Measurements from ENCODE around the gene CEP131.

The CEP131 gene

DNA sequence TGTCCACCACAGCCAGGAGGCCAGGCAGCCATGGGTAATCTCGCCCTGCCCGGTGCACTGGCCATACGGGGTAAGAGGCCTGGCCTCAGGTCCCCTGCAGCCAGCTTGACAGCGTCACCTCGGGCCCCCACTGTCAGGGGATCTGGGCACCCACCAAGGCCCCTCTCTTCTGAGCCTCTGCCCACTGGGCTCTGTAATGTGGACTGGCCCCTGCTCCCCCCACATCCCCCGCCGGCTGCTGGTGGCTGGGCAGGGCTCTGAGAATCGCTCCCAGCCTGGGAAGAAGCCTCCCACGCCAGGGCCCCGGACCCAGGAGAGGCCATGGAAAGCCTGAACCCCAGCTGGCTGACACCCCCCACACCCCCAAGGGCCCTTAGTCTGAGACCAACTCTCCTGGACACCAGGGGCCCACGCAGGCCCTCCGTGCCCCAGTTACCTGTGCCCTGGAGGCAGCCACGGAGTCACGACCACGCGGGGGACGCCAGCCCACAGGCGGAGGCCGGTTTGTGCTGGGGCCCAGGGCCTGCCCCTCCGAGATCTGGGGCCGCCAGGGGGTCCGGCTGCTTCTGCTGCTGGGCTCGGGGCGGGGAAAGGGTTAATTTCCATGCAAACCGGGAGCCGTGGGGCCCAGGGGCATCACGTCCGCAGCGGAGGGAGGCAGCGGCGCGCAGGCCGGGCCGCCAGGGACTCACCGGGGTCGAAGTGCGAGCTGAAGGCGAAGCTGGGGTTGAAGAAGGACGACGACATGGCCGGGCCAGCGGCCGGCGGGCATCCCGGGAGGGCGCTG, 57.3 kb downstream of the CEP131 start, which contains the start of gene PVALEF:
Gene PVALEF, plus strand, starts transcription at position 262 of the 787 bp plus-strand sequence. CDS start 15,720 bp downstream, outside the sequence.
- H3K4me3 ChIP-seq (ENCODE audit: low read length), result no peak within 1 kb of the TSS
- no peak for DNase-seq (ENCODE audit: low read depth)

DNA sequence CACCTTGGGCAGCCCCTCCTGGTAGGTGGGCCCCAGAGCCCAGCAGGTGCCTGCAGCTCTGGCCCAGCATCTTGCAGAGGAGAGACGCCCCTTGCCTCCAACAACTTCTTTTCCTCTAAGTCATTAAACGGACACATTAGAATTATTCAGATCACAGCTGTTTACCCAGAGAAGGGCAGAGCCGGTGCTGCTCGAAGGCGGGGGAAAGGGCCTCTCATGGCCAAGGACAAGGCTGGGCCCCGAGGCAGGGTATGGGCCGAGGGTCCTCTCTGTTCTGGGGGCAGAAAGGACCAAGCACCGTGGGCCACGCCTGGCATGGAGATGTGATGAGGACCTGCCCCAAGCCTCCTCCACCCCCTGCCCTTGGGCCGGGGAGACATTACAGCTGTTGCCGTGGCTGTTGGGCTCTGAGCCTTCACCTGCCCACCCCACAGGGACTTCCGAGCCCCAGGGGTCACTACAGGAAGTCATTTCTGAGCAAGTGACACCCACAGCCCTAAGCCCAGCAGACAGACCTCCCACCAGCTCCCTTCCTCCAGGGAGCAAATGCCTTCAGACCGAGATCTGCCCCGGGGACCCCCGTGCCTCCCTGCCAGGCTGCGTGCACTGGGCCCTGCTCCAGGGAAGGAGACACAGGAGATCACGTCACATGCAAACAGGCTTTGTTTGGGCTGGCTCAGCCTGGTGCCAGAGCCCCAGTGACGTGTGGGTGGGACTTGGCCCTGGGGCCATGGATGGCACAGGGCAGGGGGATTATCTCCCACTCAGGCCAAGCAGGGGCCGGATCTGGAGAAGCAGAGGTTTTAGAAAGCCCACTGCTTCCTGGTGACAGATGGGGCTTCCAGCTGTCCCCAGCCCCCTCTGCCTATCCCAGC, 58.2 kb downstream of the CEP131 start:
- no peak for DNase-seq (ENCODE audit: low read depth)
- TF ChIP-seq, protein P1, sequence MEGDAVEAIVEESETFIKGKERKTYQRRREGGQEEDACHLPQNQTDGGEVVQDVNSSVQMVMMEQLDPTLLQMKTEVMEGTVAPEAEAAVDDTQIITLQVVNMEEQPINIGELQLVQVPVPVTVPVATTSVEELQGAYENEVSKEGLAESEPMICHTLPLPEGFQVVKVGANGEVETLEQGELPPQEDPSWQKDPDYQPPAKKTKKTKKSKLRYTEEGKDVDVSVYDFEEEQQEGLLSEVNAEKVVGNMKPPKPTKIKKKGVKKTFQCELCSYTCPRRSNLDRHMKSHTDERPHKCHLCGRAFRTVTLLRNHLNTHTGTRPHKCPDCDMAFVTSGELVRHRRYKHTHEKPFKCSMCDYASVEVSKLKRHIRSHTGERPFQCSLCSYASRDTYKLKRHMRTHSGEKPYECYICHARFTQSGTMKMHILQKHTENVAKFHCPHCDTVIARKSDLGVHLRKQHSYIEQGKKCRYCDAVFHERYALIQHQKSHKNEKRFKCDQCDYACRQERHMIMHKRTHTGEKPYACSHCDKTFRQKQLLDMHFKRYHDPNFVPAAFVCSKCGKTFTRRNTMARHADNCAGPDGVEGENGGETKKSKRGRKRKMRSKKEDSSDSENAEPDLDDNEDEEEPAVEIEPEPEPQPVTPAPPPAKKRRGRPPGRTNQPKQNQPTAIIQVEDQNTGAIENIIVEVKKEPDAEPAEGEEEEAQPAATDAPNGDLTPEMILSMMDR (conservative IDR thresholded peaks at IDR 0.05; ENCODE audit: low read length), result no peak
- no peak overlapping the region for H3K4me3 ChIP-seq (ENCODE audit: low read length)

More for the DNA sequence above, 57.3 kb downstream of the CEP131 start, which contains the start of gene PVALEF:
- TF ChIP-seq, protein P1 (conservative IDR thresholded peaks at IDR 0.05; ENCODE audit: low read length), result no peak

DNA sequence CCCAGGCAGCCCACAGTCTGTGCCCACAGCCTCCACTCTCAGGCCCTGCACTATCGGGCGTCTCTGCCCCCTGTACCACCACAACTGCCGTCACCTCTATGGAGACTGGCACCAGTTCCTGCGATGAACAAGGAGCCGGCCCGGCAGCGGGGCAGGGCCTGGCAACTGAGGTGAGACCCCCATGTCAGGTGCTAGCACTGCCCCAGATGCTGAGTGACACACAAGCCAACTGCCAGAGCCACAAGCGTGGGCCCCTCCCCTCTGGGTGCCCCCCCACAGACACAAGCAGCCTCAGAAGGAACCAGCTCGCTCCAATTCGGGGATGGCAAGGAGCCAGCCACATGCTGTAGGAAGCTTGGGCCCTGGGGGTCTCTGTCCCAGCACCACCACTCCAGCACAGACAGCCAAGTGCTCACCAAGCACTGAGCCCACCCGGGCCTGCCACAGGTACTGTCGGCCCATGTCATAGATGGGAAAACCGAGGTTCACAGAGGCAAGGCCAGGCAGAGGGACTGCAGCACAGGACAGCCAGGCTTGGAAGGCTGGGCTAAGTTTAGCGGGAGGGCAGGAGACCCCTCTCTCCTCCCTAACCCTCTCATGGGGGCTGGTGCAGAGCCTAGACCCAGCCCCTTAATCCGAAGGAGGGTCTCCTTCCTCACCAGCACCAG, 58.9 kb downstream of the CEP131 start:
- H3K4me3 ChIP-seq (ENCODE audit: low read length), result no peak overlapping the region
- TF ChIP-seq, protein P1 (conservative IDR thresholded peaks at IDR 0.05; ENCODE audit: low read length), result no peak
- DNase-seq (ENCODE audit: low read depth), result no peak

DNA sequence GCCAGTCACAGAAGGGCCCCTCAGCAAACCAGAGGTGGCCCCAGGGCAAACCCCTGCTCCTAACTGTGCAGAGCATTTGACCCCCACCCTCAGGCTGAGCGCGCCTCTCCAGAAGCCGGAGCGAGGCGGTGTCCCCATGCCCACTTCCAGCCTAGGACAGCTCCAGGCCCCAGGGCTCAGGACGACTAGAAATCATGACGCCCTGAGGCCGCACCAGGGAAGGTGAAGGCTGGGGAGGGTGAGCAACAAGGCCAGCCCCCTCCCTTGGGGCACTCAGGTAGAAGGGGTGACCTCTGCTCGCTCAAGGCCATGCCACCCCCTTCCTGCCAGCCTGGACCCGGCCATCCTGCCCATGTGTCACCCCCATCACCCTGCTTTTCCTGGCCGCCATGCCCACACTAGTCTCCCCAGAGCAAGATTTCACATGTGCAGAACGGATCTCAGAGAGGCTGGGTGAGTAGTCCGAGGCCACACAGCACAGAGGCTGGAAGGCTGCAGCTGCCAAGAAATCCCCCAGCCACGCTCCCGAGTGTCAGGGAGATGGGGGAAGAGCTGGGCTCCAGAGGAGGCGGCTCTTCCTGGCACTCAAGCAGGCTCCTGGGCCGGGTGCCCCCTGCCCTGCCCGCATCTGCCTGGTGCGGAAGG, 59.6 kb downstream of the CEP131 start:
- DNase-seq (ENCODE audit: low read depth), result no peak
- H3K4me3 ChIP-seq (ENCODE audit: low read length), result no peak overlapping the region
- TF ChIP-seq, protein P1 (conservative IDR thresholded peaks at IDR 0.05; ENCODE audit: low read length), result no peak

DNA sequence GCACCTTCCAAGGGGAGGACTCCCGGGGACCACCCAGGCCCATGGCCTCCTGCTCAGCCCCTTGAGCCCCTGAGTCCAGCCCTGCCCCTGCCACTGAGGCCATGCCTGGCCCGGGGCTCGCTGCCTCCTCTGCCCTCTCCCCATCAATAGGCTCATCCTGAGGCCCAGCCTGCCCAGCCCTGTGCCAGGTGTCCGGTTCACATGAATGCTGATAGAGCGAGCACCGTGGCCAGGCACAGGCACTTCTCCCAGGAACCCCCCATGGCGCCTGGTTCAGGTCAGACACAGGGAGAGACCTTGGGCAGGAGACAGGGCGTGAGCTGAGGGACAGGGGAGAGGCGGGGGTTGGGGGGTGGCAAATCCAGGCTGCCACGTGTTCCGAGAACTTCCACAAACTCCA, 60.3 kb downstream of the CEP131 start:
- DNase-seq (ENCODE audit: low read depth), result no peak
- no peak overlapping the region for H3K4me3 ChIP-seq (ENCODE audit: low read length)
- TF ChIP-seq, protein P1 (conservative IDR thresholded peaks at IDR 0.05; ENCODE audit: low read length), result no peak

DNA sequence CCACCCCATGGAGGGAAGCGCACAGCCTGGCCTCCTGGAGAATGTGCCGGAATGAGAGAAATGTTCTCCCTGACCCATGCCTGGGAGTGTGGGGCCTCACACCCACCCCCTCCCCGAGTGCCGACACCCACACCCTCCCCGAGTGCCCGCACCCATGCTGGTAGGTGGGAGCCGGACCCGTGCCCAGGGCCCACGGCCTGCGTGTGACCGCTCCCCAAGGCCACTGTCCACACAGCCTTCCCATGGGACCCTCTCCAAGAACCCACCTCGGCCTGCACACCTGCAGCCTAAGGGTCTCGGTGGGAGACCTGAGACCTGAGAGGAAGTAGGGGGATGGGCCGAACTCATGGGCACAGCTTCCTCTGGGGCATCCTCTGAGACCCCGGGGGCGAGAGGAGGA, 60.8 kb downstream of the CEP131 start:
- no peak for DNase-seq (ENCODE audit: low read depth)
- TF ChIP-seq, protein P1 (conservative IDR thresholded peaks at IDR 0.05; ENCODE audit: low read length), result no peak
- no peak overlapping the region for H3K4me3 ChIP-seq (ENCODE audit: low read length)

Measured in AG10803 (cell line).